GM21367 (cell line): ENCODE measurements around the gene DENND4B.
"Not testable (repeated sequence)": the region's sequence is repeated elsewhere in the genome, so short reads cannot be mapped to it uniquely, and the experiment has no call there.

Source experiments
- ATAC-seq: cut with Tn5 transposase; IDR thresholded peaks from one replicate; pipeline ENCODE4 v1.9.1; 2021; ENCODE audit not compliant: unreplicated experiment

DENND4B gene

GRCh38 chr1:153946622-153947241 is at the start of gene DENND4B:
TSS of gene DENND4B (minus strand) at chr1:153946718. CDS start at chr1:153944374, 2,344 bp downstream.
- peak; percentile 43 for ATAC-seq

- ATAC-seq = no peak
These were observed 49.1 kb upstream of the DENND4B start for GRCh38 chr1:153995640-153996039.

GRCh38 chr1:153995202-153995601 is 48.7 kb upstream of the DENND4B start:
- ATAC-seq = no peak

- ATAC-seq = no peak
These were observed 45.3 kb upstream of the DENND4B start for GRCh38 chr1:153991806-153992205.

- ATAC-seq = no peak
These were observed 44.7 kb upstream of the DENND4B start for GRCh38 chr1:153991151-153991630.

GRCh38 chr1:153990468-153991150 is 44.1 kb upstream of the DENND4B start, which contains the start of gene RPS27:
TSS of gene RPS27 (plus strand) at chr1:153990762. CDS start at chr1:153990797, 35 bp downstream.
- ATAC-seq = peak; percentile 68

- no peak for ATAC-seq
These were observed 41.1 kb upstream of the DENND4B start for GRCh38 chr1:153987621-153988020.

GRCh38 chr1:153985941-153986761 is 39.6 kb upstream of the DENND4B start, which contains the start of gene RAB13:
TSS of gene RAB13 (minus strand) at chr1:153986339. CDS start at chr1:153986236, 103 bp downstream.
- ATAC-seq = no peak

- ATAC-seq = no peak
These were observed 38.9 kb upstream of the DENND4B start for GRCh38 chr1:153985341-153985912.

- ATAC-seq = no peak
These were observed 37.8 kb upstream of the DENND4B start for GRCh38 chr1:153984123-153984894.

GRCh38 chr1:153981735-153982134 is 35.2 kb upstream of the DENND4B start:
- not testable (repeated sequence) for ATAC-seq

GRCh38 chr1:153979091-153979490 is 32.6 kb upstream of the DENND4B start:
- not testable (repeated sequence) for ATAC-seq

- ATAC-seq = no peak
These were observed 31.9 kb upstream of the DENND4B start for GRCh38 chr1:153978274-153978909.

GRCh38 chr1:153977250-153978240 is 31.0 kb upstream of the DENND4B start, which contains the start of gene JTB:
TSS of gene JTB (minus strand) at chr1:153977674. CDS start at chr1:153977252, 422 bp downstream.
- peak; percentile 62 for ATAC-seq

- ATAC-seq = no peak
These were observed 30.3 kb upstream of the DENND4B start for GRCh38 chr1:153976819-153977249.

- no peak for ATAC-seq
These were observed 27.0 kb upstream of the DENND4B start for GRCh38 chr1:153973525-153973924.

GRCh38 chr1:153973071-153973470 is 26.6 kb upstream of the DENND4B start:
- ATAC-seq = no peak

- ATAC-seq = no peak
These were observed 23.8 kb upstream of the DENND4B start for GRCh38 chr1:153970346-153970745.
